GM23338 (cell line): ENCODE measurements around the gene CDC45. TPM values are rescaled to one million over a fixed set of nuclear protein-coding genes. Genes with fewer than 3 reads are reported as not detected.

Experiments
- ATAC-seq: fragments of 200-7000 bp; cut with Tn5 transposase; 3 replicates; pipeline ENCODE4 v1.9.1; 2020
- DNase-seq: peaks from one replicate; pipeline ENCODE4 v3.0.0-alpha.2; 2015; ENCODE audit warnings: low spot score
- H2AFZ ChIP-seq: fragments of 200-600 bp; sonication (generic); 2 replicates; pipeline ENCODE4 v1.8.0; 2016; ENCODE audit warnings: antibody characterized with exemption, mild to moderate bottlenecking, moderate library complexity
- H3F3A ChIP-seq: fragments of 200-600 bp; sonication (generic); replicated peaks from 2 replicates; pipeline ENCODE4 v1.8.0; 2017; ENCODE audit warnings: antibody characterized with exemption, mixed run types, low read depth
- H3K27ac ChIP-seq: fragments of 200-600 bp; sonication (generic); 2 replicates; pipeline ENCODE4 v1.6.1; 2016; ENCODE audit warnings: low read depth
- H3K27me3 ChIP-seq: fragments of 200-600 bp; sonication (generic); 2 replicates; pipeline ENCODE4 v1.8.0; 2016; ENCODE audit warnings: mild to moderate bottlenecking, mixed run types, moderate library complexity; ENCODE audit not compliant: insufficient read depth
- H3K36me3 ChIP-seq: fragments of 200-600 bp; sonication (generic); 2 replicates; pipeline ENCODE4 v1.8.0; 2016; ENCODE audit warnings: mild to moderate bottlenecking; ENCODE audit not compliant: insufficient read depth
- H3K4me1 ChIP-seq: fragments of 200-600 bp; sonication (generic); 2 replicates; pipeline ENCODE4 v1.8.0; 2016; ENCODE audit warnings: mild to moderate bottlenecking, moderate library complexity; ENCODE audit not compliant: insufficient read depth
- H3K4me2 ChIP-seq: fragments of 200-600 bp; sonication (generic); 2 replicates; pipeline ENCODE4 v1.7.1; 2017; ENCODE audit warnings: mixed run types
- H3K4me3 ChIP-seq: fragments of 200-600 bp; sonication (generic); 2 replicates; pipeline ENCODE4 v1.6.1; 2016; ENCODE audit warnings: mixed run types
- H3K79me2 ChIP-seq: fragments of 200-600 bp; sonication (generic); replicated peaks from 2 replicates; pipeline ENCODE4 v1.8.0; 2017; ENCODE audit warnings: mild to moderate bottlenecking; ENCODE audit not compliant: insufficient read depth
- H3K9me2 ChIP-seq: fragments of 200-600 bp; sonication (generic); 2 replicates; pipeline ENCODE4 v1.8.0; 2017; ENCODE audit not compliant: insufficient read depth
- H4K20me1 ChIP-seq: fragments of 200-600 bp; sonication (generic); replicated peaks from 2 replicates; pipeline ENCODE4 v1.8.0; 2017; ENCODE audit warnings: mild to moderate bottlenecking; ENCODE audit not compliant: insufficient read depth
- H3K27ac Mint-ChIP-seq: 2 replicates; pipeline ENCODE4 v1.8.0; 2020; ENCODE audit warnings: inconsistent platforms, mild to moderate bottlenecking, moderate library complexity, mixed read lengths
- H3K27me3 Mint-ChIP-seq: 3 replicates; pipeline ENCODE4 v1.8.0; 2022; ENCODE audit warnings: low read depth, mild to moderate bottlenecking, moderate library complexity, mixed read lengths, inconsistent platforms; ENCODE audit not compliant: insufficient read depth, poor library complexity
- H3K36me3 Mint-ChIP-seq: 3 replicates; pipeline ENCODE4 v1.8.0; 2021; ENCODE audit warnings: low read depth, mild to moderate bottlenecking, inconsistent platforms, moderate library complexity, mixed read lengths
- H3K4me1 Mint-ChIP-seq: 3 replicates; pipeline ENCODE4 v1.8.0; 2020; ENCODE audit warnings: mild to moderate bottlenecking, inconsistent platforms, mixed read lengths
- H3K4me3 Mint-ChIP-seq: 3 replicates; pipeline ENCODE4 v1.8.0; 2021; ENCODE audit warnings: moderate library complexity, mild to moderate bottlenecking, inconsistent platforms, mixed read lengths
- H3K9me3 Mint-ChIP-seq: 3 replicates; pipeline ENCODE4 v1.8.0; 2020; ENCODE audit warnings: moderate library complexity, mild to moderate bottlenecking, inconsistent platforms, mixed read lengths
- CREB1 ChIP-seq: fragments of 250-450 bp; sonication (Bioruptor Pico); IDR thresholded peaks from 2 replicates; pipeline ENCODE4 v1.5.0; 2020; ENCODE audit warnings: low read depth, mild to moderate bottlenecking, moderate library complexity
- EZH2 ChIP-seq: fragments of 200-600 bp; sonication (generic); IDR thresholded peaks from one replicate; pipeline ENCODE4 v1.8.0; 2017; ENCODE audit warnings: antibody characterized with exemption, mild to moderate bottlenecking, low read depth; ENCODE audit not compliant: unreplicated experiment
- EZH2phosphoT487 ChIP-seq: fragments of 200-600 bp; sonication (generic); IDR thresholded peaks from one replicate; pipeline ENCODE4 v1.8.1; 2018; ENCODE audit warnings: antibody characterized with exemption; ENCODE audit not compliant: unreplicated experiment
- JUNB ChIP-seq: IDR thresholded peaks from one replicate; pipeline ENCODE4 v1.6.1; 2016; ENCODE audit warnings: antibody characterized with exemption; ENCODE audit not compliant: unreplicated experiment
- NANOG ChIP-seq: IDR thresholded peaks from 2 replicates; pipeline ENCODE4 v1.6.1; 2016; ENCODE audit warnings: antibody characterized with exemption, borderline replicate concordance
- POLR2AphosphoS5 ChIP-seq: IDR thresholded peaks from 2 replicates; pipeline ENCODE4 v1.6.1; 2016; ENCODE audit warnings: antibody characterized with exemption, low read depth
- REST ChIP-seq: IDR thresholded peaks from one replicate; pipeline ENCODE4 v1.6.1; 2018; ENCODE audit warnings: antibody characterized with exemption; ENCODE audit not compliant: unreplicated experiment
- STAT1 ChIP-seq: IDR thresholded peaks from one replicate; pipeline ENCODE4 v1.6.1; 2016; ENCODE audit warnings: antibody characterized with exemption; ENCODE audit not compliant: unreplicated experiment
- ZNF114 ChIP-seq: fragments of 250-450 bp; sonication (Bioruptor Pico); IDR thresholded peaks from 2 replicates; pipeline ENCODE4 v1.5.0; 2020; ENCODE audit warnings: mild to moderate bottlenecking, moderate library complexity
- ZNF331 ChIP-seq: fragments of 250-450 bp; sonication (Bioruptor Pico); IDR thresholded peaks from 2 replicates; pipeline ENCODE4 v1.5.0; 2020; ENCODE audit warnings: low read depth, mild to moderate bottlenecking, moderate library complexity
- ZNF462 ChIP-seq: fragments of 250-450 bp; sonication (Bioruptor Pico); IDR thresholded peaks from 2 replicates; pipeline ENCODE4 v1.5.0; 2020; ENCODE audit warnings: mild to moderate bottlenecking, moderate library complexity
- polyA plus RNA-seq: library from polyadenylated mRNA; unstranded; fragments of >200 nt; fragmentation: Nextera tagmentation; extraction: Ambion mirVana; gene quantifications from 2 replicates; pipeline ENCODE4 v1.2.1, GENCODE V29; 2016
- total RNA-seq: library from RNA; depleted of rRNA; stranded (reverse); fragments of >200 nt; shearing (Covaris generic); gene quantifications from 2 replicates; pipeline ENCODE4 v1.2.3, GENCODE V29; 2014
- TF ChIP-seq, protein P1 (sequence below), 2 experiments: fragments of 200-600 bp in 1 of 2; sonication (generic) in 1 of 2; conservative IDR thresholded peaks; 2 replicates each; pipeline versions ENCODE4 v1.5.1 to v1.6.1; 2016 to 2017; ENCODE audit warnings: antibody characterized with exemption in 2 of 2, low read depth in 2 of 2, mild to moderate bottlenecking in 2 of 2, moderate library complexity in 1 of 2
- TF ChIP-seq, protein P2 (sequence below): IDR thresholded peaks from 2 replicates; pipeline ENCODE4 v1.6.1; 2016; ENCODE audit warnings: antibody characterized with exemption

Gene CDC45
- total and polyA plus RNA-seq, 2 experiments from 2014 or later: 29.0 to 30.3 TPM

DNA sequence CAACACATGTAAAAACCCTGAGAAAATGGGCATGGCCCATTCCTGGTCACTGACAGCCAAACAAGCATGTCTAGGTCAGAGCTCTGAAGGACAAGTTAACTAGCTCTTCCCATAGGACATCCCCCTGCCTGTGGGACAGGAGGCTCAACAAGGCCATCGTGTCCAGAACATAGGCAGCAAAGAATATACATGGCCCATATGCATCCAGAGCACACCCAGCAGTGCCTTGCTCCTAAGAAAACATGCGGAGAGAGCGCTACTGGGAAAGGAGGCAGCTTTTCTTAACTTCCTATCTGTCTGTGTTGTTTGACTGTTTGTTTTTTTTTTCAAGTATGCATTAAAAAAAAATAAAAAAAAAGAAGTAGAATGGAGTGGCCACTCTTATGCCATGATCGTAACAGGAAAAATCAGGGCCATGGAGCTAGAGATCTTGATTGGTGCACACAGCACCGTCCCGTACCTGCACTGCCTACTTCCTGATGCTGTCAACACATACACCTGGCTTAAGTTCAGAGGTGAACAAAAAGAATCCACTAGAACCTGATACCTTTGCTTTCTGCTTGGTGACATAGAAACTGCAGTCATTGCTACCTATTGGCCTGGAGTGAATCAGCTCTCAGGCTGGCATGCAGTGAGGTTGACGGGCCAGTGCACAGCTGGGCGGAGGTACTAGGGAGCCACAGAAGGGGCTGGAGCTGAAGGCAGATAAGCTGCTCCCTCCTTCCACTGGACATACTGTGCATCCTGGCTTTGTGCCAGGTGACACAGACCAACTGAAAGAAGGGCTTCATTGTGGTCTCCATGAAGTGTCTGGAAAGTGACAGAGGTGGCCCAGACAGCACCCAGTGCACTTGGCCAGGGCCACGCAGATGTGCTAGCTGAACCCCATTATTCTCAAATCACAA lies 12.6 kb upstream of the CDC45 start:
- peaks cover 80% of the 10 kb centered on the region for H3K36me3 Mint-ChIP-seq
- Histone ChIP-seq H3K4me3 (no peak overlapping the region), H4K20me1 (peaks cover 11% of the 10 kb centered on the region), H3K4me1 (no peaks in the 10 kb centered on the region), H3K79me2 (no peaks in the 10 kb centered on the region), H3K4me2 (no peak overlapping the region), H3K9me2 (no peaks in the 10 kb centered on the region), H2AFZ (no peak overlapping the region), H3F3A (no peaks in the 10 kb centered on the region), H3K27ac (no peak overlapping the region), H3K36me3 (peaks cover 45% of the 10 kb centered on the region), H3K27me3 (no peaks in the 10 kb centered on the region)
- H3K4me3 Mint-ChIP-seq: no peak overlapping the region
- TF ChIP-seq REST: no peak
- no peak for TF ChIP-seq ZNF331 (CRISPR knock-in tag)
- TF ChIP-seq, protein P1, sequence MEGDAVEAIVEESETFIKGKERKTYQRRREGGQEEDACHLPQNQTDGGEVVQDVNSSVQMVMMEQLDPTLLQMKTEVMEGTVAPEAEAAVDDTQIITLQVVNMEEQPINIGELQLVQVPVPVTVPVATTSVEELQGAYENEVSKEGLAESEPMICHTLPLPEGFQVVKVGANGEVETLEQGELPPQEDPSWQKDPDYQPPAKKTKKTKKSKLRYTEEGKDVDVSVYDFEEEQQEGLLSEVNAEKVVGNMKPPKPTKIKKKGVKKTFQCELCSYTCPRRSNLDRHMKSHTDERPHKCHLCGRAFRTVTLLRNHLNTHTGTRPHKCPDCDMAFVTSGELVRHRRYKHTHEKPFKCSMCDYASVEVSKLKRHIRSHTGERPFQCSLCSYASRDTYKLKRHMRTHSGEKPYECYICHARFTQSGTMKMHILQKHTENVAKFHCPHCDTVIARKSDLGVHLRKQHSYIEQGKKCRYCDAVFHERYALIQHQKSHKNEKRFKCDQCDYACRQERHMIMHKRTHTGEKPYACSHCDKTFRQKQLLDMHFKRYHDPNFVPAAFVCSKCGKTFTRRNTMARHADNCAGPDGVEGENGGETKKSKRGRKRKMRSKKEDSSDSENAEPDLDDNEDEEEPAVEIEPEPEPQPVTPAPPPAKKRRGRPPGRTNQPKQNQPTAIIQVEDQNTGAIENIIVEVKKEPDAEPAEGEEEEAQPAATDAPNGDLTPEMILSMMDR (conservative IDR thresholded peaks at IDR 0.05; ENCODE audit: low read depth in 2 of 2): no peak
- no peak for TF ChIP-seq POLR2AphosphoS5
- no peak for TF ChIP-seq JUNB
- TF ChIP-seq NANOG: no peak
- no peak for TF ChIP-seq ZNF462 (CRISPR knock-in tag)
- TF ChIP-seq CREB1 (CRISPR knock-in tag): no peak
- no peak for TF ChIP-seq EZH2phosphoT487
- TF ChIP-seq, protein P2, sequence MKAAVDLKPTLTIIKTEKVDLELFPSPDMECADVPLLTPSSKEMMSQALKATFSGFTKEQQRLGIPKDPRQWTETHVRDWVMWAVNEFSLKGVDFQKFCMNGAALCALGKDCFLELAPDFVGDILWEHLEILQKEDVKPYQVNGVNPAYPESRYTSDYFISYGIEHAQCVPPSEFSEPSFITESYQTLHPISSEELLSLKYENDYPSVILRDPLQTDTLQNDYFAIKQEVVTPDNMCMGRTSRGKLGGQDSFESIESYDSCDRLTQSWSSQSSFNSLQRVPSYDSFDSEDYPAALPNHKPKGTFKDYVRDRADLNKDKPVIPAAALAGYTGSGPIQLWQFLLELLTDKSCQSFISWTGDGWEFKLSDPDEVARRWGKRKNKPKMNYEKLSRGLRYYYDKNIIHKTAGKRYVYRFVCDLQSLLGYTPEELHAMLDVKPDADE: no peak
- no peak for TF ChIP-seq ZNF114 (CRISPR knock-in tag)
- TF ChIP-seq EZH2: no peak
- no peak for TF ChIP-seq STAT1
- H3K27me3 Mint-ChIP-seq: no peaks in the 10 kb centered on the region
- no peak overlapping the region for H3K27ac Mint-ChIP-seq
- ATAC-seq (no peak), DNase-seq (no peak)
- H3K4me1 Mint-ChIP-seq: no peaks in the 10 kb centered on the region
- H3K9me3 Mint-ChIP-seq: no peaks in the 10 kb centered on the region
